Liver (tissue), 9 donors: ENCODE measurements around the gene FBXW7. TPM values are rescaled to one million over a fixed set of nuclear protein-coding genes. Genes with fewer than 3 reads are reported as not detected.

Experiments
- DNase-seq: peaks from one replicate; pipeline ENCODE4 v3.0.0-alpha.2; 2017; ENCODE audit warnings: low spot score
- H3K27ac ChIP-seq, 2 donors: one replicate each; pipeline ENCODE4 v1.7.0; 2013; ENCODE audit warnings: inconsistent platforms in 2 of 2, low read length in 2 of 2, control low read depth in 1 of 2, low read depth in 1 of 2, mild to moderate bottlenecking in 1 of 2
- H3K27me3 ChIP-seq, 4 donors: one replicate each; pipeline versions ENCODE4 v1.6.1 to v1.7.0; 2013; ENCODE audit warnings: low read length in 3 of 4, inconsistent platforms in 1 of 4, mild to moderate bottlenecking in 1 of 4, moderate library complexity in 1 of 4; ENCODE audit not compliant: control insufficient read depth in 4 of 4, insufficient read depth in 4 of 4
- H3K36me3 ChIP-seq, 4 donors: one replicate each; pipeline versions ENCODE4 v1.6.1 to v1.7.0; 2013; ENCODE audit warnings: low read length in 3 of 4, mild to moderate bottlenecking in 3 of 4, low read depth in 1 of 4, moderate library complexity in 1 of 4; ENCODE audit not compliant: control insufficient read depth in 4 of 4, insufficient read depth in 3 of 4
- H3K4me1 ChIP-seq, 4 donors: one replicate each; pipeline versions ENCODE4 v1.6.1 to v1.7.0; 2013; ENCODE audit warnings: low read length in 3 of 4, mild to moderate bottlenecking in 3 of 4, moderate library complexity in 1 of 4; ENCODE audit not compliant: control insufficient read depth in 4 of 4, insufficient read depth in 4 of 4
- H3K4me3 ChIP-seq, 3 donors: one replicate each; pipeline versions ENCODE4 v1.6.1 to v1.7.0; 2013; ENCODE audit warnings: low read length in 3 of 3, control low read depth in 1 of 3, low read depth in 1 of 3, mild to moderate bottlenecking in 1 of 3
- H3K9ac ChIP-seq, 2 donors: one replicate each; pipeline ENCODE4 v1.7.0; 2013; ENCODE audit warnings: low read length in 2 of 2, mild to moderate bottlenecking in 2 of 2, moderate library complexity in 2 of 2, control low read depth in 1 of 2, low read depth in 1 of 2
- H3K9me3 ChIP-seq, 4 donors: one replicate each; pipeline versions ENCODE4 v1.6.1 to v1.7.0; 2013; ENCODE audit warnings: low read length in 3 of 4; ENCODE audit not compliant: control insufficient read depth in 4 of 4
- ATF3 ChIP-seq: IDR thresholded peaks from 2 replicates; pipeline ENCODE4 v1.6.1; 2016; ENCODE audit warnings: antibody characterized with exemption
- CTCF ChIP-seq: fragments of 150-350 bp; IDR thresholded peaks from 2 replicates; pipeline ENCODE4 v1.5.1; 2017; ENCODE audit warnings: improper control_type of control experiment, low read depth, low read length; ENCODE audit not compliant: missing input control
- EGR1 ChIP-seq, 2 donors: IDR thresholded peaks; 2 replicates each; pipeline ENCODE4 v1.6.1; 2016 to 2018; ENCODE audit warnings: antibody characterized with exemption in 2 of 2, low read depth in 2 of 2
- FOXA1 ChIP-seq: IDR thresholded peaks from 2 replicates; pipeline ENCODE4 v1.6.1; 2016; ENCODE audit warnings: antibody characterized with exemption
- FOXA2 ChIP-seq: IDR thresholded peaks from 2 replicates; pipeline ENCODE4 v1.6.1; 2016; ENCODE audit warnings: antibody characterized with exemption
- GABPA ChIP-seq, 2 donors: IDR thresholded peaks in 1 of 2; conservative IDR thresholded peaks in 1 of 2; 2 replicates each; pipeline ENCODE4 v1.6.1; 2016; ENCODE audit warnings: antibody characterized with exemption in 2 of 2, mild to moderate bottlenecking in 1 of 2, moderate library complexity in 1 of 2
- HNF4A ChIP-seq, 2 donors: conservative IDR thresholded peaks; 2 replicates each; pipeline ENCODE4 v1.6.1; 2016; ENCODE audit warnings: antibody characterized with exemption in 2 of 2, mild to moderate bottlenecking in 2 of 2
- HNF4G ChIP-seq: IDR thresholded peaks from 2 replicates; pipeline ENCODE4 v1.6.1; 2016; ENCODE audit warnings: antibody characterized with exemption
- JUND ChIP-seq, 2 donors: IDR thresholded peaks; 2 replicates each; pipeline ENCODE4 v1.6.1; 2016; ENCODE audit warnings: antibody characterized with exemption in 2 of 2
- MAX ChIP-seq: IDR thresholded peaks from 2 replicates; pipeline ENCODE4 v1.6.1; 2016; ENCODE audit warnings: antibody characterized with exemption
- NR2F2 ChIP-seq: IDR thresholded peaks from 2 replicates; pipeline ENCODE4 v1.6.1; 2016; ENCODE audit warnings: antibody characterized with exemption
- RAD21 ChIP-seq, 2 donors: IDR thresholded peaks; 2 replicates each; pipeline ENCODE4 v1.6.1; 2016; ENCODE audit warnings: antibody characterized with exemption in 2 of 2, mild to moderate bottlenecking in 2 of 2
- REST ChIP-seq: IDR thresholded peaks from 2 replicates; pipeline ENCODE4 v1.6.1; 2016; ENCODE audit warnings: antibody characterized with exemption, mild to moderate bottlenecking
- RXRA ChIP-seq, 2 donors: IDR thresholded peaks; 2 replicates each; pipeline ENCODE4 v1.6.1; 2017 to 2018; ENCODE audit warnings: antibody characterized with exemption in 2 of 2, mild to moderate bottlenecking in 1 of 2
- SP1 ChIP-seq: IDR thresholded peaks from 2 replicates; pipeline ENCODE4 v1.6.1; 2018; ENCODE audit warnings: antibody characterized with exemption, mild to moderate bottlenecking
- TAF1 ChIP-seq: conservative IDR thresholded peaks from 2 replicates; pipeline ENCODE4 v1.6.1; 2016; ENCODE audit warnings: antibody characterized with exemption, mild to moderate bottlenecking
- YY1 ChIP-seq: IDR thresholded peaks from 2 replicates; pipeline ENCODE4 v1.6.1; 2016; ENCODE audit warnings: antibody characterized with exemption, mild to moderate bottlenecking
- ZBTB33 ChIP-seq: IDR thresholded peaks from 2 replicates; pipeline ENCODE4 v1.6.1; 2016; ENCODE audit warnings: antibody characterized with exemption
- WGBS: extraction: QIAGEN DNeasy Blood & Tissue Kit; methylation state at CpG from one replicate; pipeline ENCODE4 v1.1.7; 2013; 5-methylcytosine and 5-hydroxymethylcytosine counted together
- polyA plus RNA-seq, 2 donors: library from polyadenylated mRNA; stranded (reverse) in 1 of 2; unstranded in 1 of 2; fragments of 200-250 nt in 1 of 2; fragments of >200 nt in 1 of 2; fragmentation: Nextera tagmentation in 1 of 2; extraction: Ambion mirVana in 1 of 2; gene quantifications; one replicate each; pipeline versions ENCODE4 v1.2.1 to v1.2.3, GENCODE V29; 2013 to 2015
- total RNA-seq, 2 donors: library from RNA; depleted of rRNA; stranded (reverse); fragments of >200 nt; gene quantifications; one replicate each; pipeline ENCODE4 v1.2.3, GENCODE V29; 2014
- donor health status: healthy.
- donor health status: healthy.
- donor health status: healthy.
- donor health status: healthy.
- donor health status: healthy.

The FBXW7 gene
- total and polyA plus RNA-seq, 4 donors = 4.0 to 56.9 (median 16.1) TPM

- Histone ChIP-seq H3K4me3 (no peak overlapping the region), H3K36me3 (no peaks in the 10 kb centered on the region), H3K9ac (no peak overlapping the region), H3K9me3 (no peaks in the 10 kb centered on the region), H3K27me3 (no peaks in the 10 kb centered on the region), H3K27ac (no peak overlapping the region), H3K4me1 (peaks cover 8 to 40% (median 18%) of the 10 kb centered on the region in 4 donors)
- TF ChIP-seq RAD21 (IDR thresholded peaks at IDR 0.05) = no peak
- no peak for TF ChIP-seq RXRA (IDR thresholded peaks at IDR 0.05)
- TF ChIP-seq MAX = no peak
- no peak for TF ChIP-seq SP1
- TF ChIP-seq ZBTB33 = no peak
- TF ChIP-seq HNF4A (conservative IDR thresholded peaks at IDR 0.05) = no peak
- no peak for TF ChIP-seq GABPA (IDR thresholded peaks at IDR 0.05 in 1 of 2, conservative IDR thresholded peaks at IDR 0.05 in 1 of 2)
- DNase-seq = no peak
- whole genome bisulfite sequencing = 97% methylated on average over 2 of the region's 2 CpGs
These were observed 53.7 kb downstream of the FBXW7 start for GRCh38 chr4:152482211-152482610.

- 38% methylated on average over 2 of the region's 2 CpGs for WGBS
- Histone ChIP-seq H3K9ac (no peak overlapping the region), H3K9me3 (no peaks in the 10 kb centered on the region), H3K4me3 (no peak overlapping the region), H3K27me3 (no peaks in the 10 kb centered on the region), H3K4me1 (peaks cover 6 to 40% (median 15%) of the 10 kb centered on the region in 4 donors), H3K27ac (peak overlapping the region; percentile 15 to 37), H3K36me3 (no peaks in the 10 kb centered on the region)
- TF ChIP-seq REST (no peak), TAF1 (no peak), NR2F2 (no peak), GABPA (IDR thresholded peaks at IDR 0.05 in 1 of 2, conservative IDR thresholded peaks at IDR 0.05 in 1 of 2) (no peak), CTCF (no peak), HNF4A (conservative IDR thresholded peaks at IDR 0.05) (no peak), FOXA2 (peak; percentile 63), HNF4G (no peak), YY1 (peak; percentile 31), FOXA1 (no peak), ZBTB33 (no peak), ATF3 (no peak), RAD21 (IDR thresholded peaks at IDR 0.05) (no peak), SP1 (no peak), MAX (no peak), EGR1 (IDR thresholded peaks at IDR 0.05; ENCODE audit: low read depth in 2 of 2) (no peak), JUND (IDR thresholded peaks at IDR 0.05) (no peak), RXRA (IDR thresholded peaks at IDR 0.05) (peak in 1 of 2 donors; percentile 7)
- no peak for DNase-seq
These were observed 55.0 kb downstream of the FBXW7 start for GRCh38 chr4:152480901-152481300.
